ENCODE results near the gene CNTN5. TPM values are rescaled to one million over a fixed set of nuclear protein-coding genes. Genes with fewer than 3 reads are reported as not detected.

The CNTN5 gene
- total RNA-seq, 6 donors from 2014 or later: 0.13 to 1.0 (median 0.57) TPM; not detected in 2

GRCh38 chr11:99449345-99449744, 428.6 kb downstream of the CNTN5 start:
- H3K27ac ChIP-seq: no peak overlapping the region
- no peaks in the 10 kb centered on the region for H3K9me3 ChIP-seq
- no peak for TF ChIP-seq CTCF (IDR thresholded peaks at IDR 0.05)
- TF ChIP-seq EP300 (IDR thresholded peaks at IDR 0.05): no peak
- no peak for TF ChIP-seq POLR2A (IDR thresholded peaks at IDR 0.05)
- no peak for TF ChIP-seq POLR2AphosphoS5 (IDR thresholded peaks at IDR 0.05)
- H3K4me3 ChIP-seq: no peak overlapping the region
- H3K4me1 ChIP-seq: no peaks in the 10 kb centered on the region
- ATAC-seq (ENCODE audit: low FRiP score in 2 of 2): no peak
- no peak for DNase-seq
- no peaks in the 10 kb centered on the region for H3K36me3 ChIP-seq
- H3K27me3 ChIP-seq: no peaks in the 10 kb centered on the region

GRCh38 chr11:99452075-99452474, 431.3 kb downstream of the CNTN5 start:
- H3K27ac ChIP-seq: no peak overlapping the region
- ATAC-seq (ENCODE audit: low FRiP score in 2 of 2) (no peak), DNase-seq (no peak)
- no peaks in the 10 kb centered on the region for H3K4me1 ChIP-seq
- WGBS, 2 donors: 77 to 81% methylated on average over 5 of the region's 5 CpGs
- no peaks in the 10 kb centered on the region for H3K27me3 ChIP-seq
- H3K9me3 ChIP-seq: no peaks in the 10 kb centered on the region
- no peaks in the 10 kb centered on the region for H3K36me3 ChIP-seq
- no peak overlapping the region for H3K4me3 ChIP-seq
- TF ChIP-seq POLR2A (IDR thresholded peaks at IDR 0.05) (no peak), EP300 (IDR thresholded peaks at IDR 0.05) (no peak), POLR2AphosphoS5 (IDR thresholded peaks at IDR 0.05) (no peak), CTCF (IDR thresholded peaks at IDR 0.05) (no peak)

GRCh38 chr11:99461913-99462312, 441.2 kb downstream of the CNTN5 start:
- 96% methylated on average over 1 of the region's 1 CpG for WGBS, 2 donors
- Histone ChIP-seq H3K36me3 (no peaks in the 10 kb centered on the region), H3K9me3 (no peaks in the 10 kb centered on the region), H3K4me1 (no peaks in the 10 kb centered on the region), H3K4me3 (no peak overlapping the region), H3K27ac (no peak overlapping the region), H3K27me3 (no peaks in the 10 kb centered on the region)
- no peak for TF ChIP-seq POLR2A (IDR thresholded peaks at IDR 0.05)
- no peak for TF ChIP-seq CTCF (IDR thresholded peaks at IDR 0.05)
- no peak for DNase-seq
- ATAC-seq (ENCODE audit: low FRiP score in 2 of 2): no peak

GRCh38 chr11:99464985-99465384, 444.2 kb downstream of the CNTN5 start:
- ATAC-seq (ENCODE audit: low FRiP score in 2 of 2) (no peak), DNase-seq (no peak)
- Histone ChIP-seq H3K9me3 (no peaks in the 10 kb centered on the region), H3K27me3 (no peaks in the 10 kb centered on the region), H3K4me3 (no peak overlapping the region), H3K4me1 (no peaks in the 10 kb centered on the region), H3K36me3 (no peaks in the 10 kb centered on the region), H3K27ac (no peak overlapping the region)
- WGBS, 2 donors: 68 to 71% methylated on average over 2 of the region's 2 CpGs
- TF ChIP-seq EP300 (IDR thresholded peaks at IDR 0.05) (no peak), POLR2A (IDR thresholded peaks at IDR 0.05) (no peak), CTCF (IDR thresholded peaks at IDR 0.05) (no peak), POLR2AphosphoS5 (IDR thresholded peaks at IDR 0.05) (no peak)

GRCh38 chr11:99489581-99489980, 468.8 kb downstream of the CNTN5 start:
- Histone ChIP-seq H3K4me1 (no peaks in the 10 kb centered on the region), H3K4me3 (no peak overlapping the region), H3K27ac (no peak overlapping the region), H3K27me3 (no peaks in the 10 kb centered on the region), H3K36me3 (no peaks in the 10 kb centered on the region), H3K9me3 (no peaks in the 10 kb centered on the region)
- DNase-seq (no peak), ATAC-seq (ENCODE audit: low FRiP score in 2 of 2) (no peak)
- TF ChIP-seq CTCF (IDR thresholded peaks at IDR 0.05): no peak
- TF ChIP-seq POLR2AphosphoS5 (IDR thresholded peaks at IDR 0.05): no peak
- no peak for TF ChIP-seq EP300 (IDR thresholded peaks at IDR 0.05)
- no peak for TF ChIP-seq POLR2A (IDR thresholded peaks at IDR 0.05)
- 52 to 69% methylated on average over 1 of the region's 1 CpG for WGBS, 2 donors

Measured in upper lobe of left lung (tissue), 6 donors.